ENCODE results near the gene RLN3.

RLN3 gene

DNA sequence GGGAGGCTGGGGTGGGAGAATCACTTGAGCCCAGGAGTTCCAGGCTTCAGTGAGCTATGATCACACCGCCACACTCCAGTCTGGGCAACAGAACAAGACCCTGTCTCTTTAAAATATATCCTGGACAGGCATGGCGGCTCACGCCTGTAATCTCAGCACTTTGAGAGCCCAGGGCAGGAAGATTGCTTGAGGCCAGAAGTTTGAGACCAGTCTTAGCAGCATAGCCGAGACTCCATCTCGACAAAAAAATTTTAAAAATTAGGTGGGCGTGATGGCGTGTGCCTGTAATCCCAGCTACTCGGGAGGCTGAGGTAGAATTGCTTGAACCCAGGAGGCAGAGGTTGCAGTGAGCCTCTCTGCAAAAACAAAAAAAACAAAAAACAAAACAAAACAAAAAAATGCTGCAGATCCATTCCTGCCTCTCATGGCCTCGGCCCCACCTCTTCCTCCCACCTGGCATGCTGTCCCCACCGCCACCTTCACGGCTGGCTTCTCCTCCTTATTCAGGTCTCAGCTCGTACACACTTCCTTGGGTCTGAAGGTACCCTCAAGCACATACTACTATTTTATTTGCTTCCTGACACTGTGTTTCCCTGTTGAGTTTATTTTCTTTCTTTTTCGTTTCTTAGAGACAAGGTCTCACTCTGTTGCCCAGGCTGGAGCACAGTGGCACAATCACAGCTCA, 27.1 kb upstream of the RLN3 start:
- no peak overlapping the region for H3K4me3 ChIP-seq (ENCODE audit: low read depth, low read length)
- DNase-seq (ENCODE audit: low read depth): no peak
- TF ChIP-seq, protein P1, sequence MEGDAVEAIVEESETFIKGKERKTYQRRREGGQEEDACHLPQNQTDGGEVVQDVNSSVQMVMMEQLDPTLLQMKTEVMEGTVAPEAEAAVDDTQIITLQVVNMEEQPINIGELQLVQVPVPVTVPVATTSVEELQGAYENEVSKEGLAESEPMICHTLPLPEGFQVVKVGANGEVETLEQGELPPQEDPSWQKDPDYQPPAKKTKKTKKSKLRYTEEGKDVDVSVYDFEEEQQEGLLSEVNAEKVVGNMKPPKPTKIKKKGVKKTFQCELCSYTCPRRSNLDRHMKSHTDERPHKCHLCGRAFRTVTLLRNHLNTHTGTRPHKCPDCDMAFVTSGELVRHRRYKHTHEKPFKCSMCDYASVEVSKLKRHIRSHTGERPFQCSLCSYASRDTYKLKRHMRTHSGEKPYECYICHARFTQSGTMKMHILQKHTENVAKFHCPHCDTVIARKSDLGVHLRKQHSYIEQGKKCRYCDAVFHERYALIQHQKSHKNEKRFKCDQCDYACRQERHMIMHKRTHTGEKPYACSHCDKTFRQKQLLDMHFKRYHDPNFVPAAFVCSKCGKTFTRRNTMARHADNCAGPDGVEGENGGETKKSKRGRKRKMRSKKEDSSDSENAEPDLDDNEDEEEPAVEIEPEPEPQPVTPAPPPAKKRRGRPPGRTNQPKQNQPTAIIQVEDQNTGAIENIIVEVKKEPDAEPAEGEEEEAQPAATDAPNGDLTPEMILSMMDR (IDR thresholded peaks at IDR 0.05; ENCODE audit: low read depth, low read length): no peak
- TF ChIP-seq POLR2A (IDR thresholded peaks at IDR 0.05; ENCODE audit: extremely low read depth, insufficient read length) (no peak), MYC (IDR thresholded peaks at IDR 0.05; ENCODE audit: low read depth, low read length) (no peak)
- TF ChIP-seq, protein P2, sequence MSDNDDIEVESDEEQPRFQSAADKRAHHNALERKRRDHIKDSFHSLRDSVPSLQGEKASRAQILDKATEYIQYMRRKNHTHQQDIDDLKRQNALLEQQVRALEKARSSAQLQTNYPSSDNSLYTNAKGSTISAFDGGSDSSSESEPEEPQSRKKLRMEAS (IDR thresholded peaks at IDR 0.05; ENCODE audit: low read depth, low read length): no peak

DNA sequence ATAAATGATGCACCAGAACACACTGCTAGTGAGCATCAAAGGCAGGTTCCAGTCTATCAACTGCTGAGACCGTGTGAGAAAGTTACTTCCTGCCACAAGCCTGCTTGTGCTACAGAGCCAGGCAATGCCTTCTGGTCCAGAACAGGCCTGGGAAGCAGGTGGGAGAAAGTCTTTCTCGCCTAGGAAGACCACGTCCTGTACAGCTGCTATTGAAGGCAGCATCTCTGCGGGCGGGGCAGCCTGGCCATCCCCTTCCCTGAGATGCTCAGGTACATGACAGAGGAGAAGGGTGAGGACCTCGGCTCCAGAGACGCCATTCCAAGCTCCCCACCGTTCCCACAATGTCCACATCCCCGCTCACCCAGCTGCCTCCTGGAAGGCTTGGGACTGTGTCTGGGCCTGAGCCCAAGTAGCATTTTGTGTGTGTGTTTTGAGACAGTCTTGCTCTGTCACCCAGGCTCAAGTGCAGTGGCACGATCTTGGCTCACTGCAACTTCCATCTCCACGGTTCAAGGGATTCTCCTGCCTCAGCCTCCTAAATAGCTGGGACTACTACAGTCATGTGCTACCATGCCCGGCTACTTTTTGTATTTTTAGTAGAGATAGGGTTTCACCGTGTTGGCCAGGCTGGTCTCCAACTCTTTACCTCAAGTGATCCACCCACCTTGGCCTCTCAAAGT, 25.2 kb upstream of the RLN3 start:
- DNase-seq (ENCODE audit: low read depth): no peak
- TF ChIP-seq POLR2A (IDR thresholded peaks at IDR 0.05; ENCODE audit: extremely low read depth, insufficient read length): no peak
- TF ChIP-seq, protein P1 (IDR thresholded peaks at IDR 0.05; ENCODE audit: low read depth, low read length): no peak
- TF ChIP-seq MYC (IDR thresholded peaks at IDR 0.05; ENCODE audit: low read depth, low read length): no peak
- TF ChIP-seq, protein P2 (IDR thresholded peaks at IDR 0.05; ENCODE audit: low read depth, low read length): no peak
- H3K4me3 ChIP-seq (ENCODE audit: low read depth, low read length): no peak overlapping the region

DNA sequence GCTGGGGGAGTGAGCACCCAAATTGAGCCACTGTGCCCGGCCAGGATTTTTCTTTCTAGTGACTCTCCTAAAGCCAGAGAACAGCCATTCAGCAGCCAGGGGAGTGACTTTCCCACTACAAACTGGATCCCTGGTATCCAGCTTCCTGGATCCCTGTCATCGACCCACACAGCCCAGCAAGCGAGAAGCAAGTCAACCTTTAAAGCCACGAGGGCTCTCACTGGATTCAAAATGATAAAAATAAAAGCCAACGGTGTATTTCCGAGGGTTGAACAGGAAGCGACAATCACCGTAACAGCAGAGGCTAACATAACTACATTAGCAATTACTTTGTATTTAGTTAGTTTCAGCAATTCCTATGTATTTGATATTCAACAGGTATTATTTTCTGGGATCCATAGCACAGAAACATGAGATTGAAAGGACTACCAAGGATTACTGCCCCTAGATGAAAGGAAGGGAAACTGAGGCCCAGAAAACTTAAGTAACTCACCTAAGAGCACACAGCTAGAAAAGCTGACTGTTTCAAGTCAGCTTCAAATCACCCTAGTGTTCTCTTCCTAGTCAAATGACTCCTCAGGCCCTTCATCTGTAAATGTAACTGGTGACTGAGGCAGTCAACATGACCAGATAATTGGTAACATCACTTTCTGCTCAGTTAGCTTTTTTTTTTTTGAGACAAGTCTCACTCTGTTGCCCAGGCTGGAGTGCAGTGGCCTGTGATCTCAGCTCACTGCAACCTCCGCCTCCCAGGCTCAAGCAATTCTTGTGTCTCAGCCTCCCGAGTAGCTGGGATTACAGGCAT, 24.5 kb upstream of the RLN3 start:
- H3K4me3 ChIP-seq (ENCODE audit: low read depth, low read length): no peak overlapping the region
- TF ChIP-seq, protein P2 (IDR thresholded peaks at IDR 0.05; ENCODE audit: low read depth, low read length): no peak
- TF ChIP-seq, protein P1 (IDR thresholded peaks at IDR 0.05; ENCODE audit: low read depth, low read length): no peak
- TF ChIP-seq POLR2A (IDR thresholded peaks at IDR 0.05; ENCODE audit: extremely low read depth, insufficient read length) (no peak), MYC (IDR thresholded peaks at IDR 0.05; ENCODE audit: low read depth, low read length) (no peak)
- no peak for DNase-seq (ENCODE audit: low read depth)

DNA sequence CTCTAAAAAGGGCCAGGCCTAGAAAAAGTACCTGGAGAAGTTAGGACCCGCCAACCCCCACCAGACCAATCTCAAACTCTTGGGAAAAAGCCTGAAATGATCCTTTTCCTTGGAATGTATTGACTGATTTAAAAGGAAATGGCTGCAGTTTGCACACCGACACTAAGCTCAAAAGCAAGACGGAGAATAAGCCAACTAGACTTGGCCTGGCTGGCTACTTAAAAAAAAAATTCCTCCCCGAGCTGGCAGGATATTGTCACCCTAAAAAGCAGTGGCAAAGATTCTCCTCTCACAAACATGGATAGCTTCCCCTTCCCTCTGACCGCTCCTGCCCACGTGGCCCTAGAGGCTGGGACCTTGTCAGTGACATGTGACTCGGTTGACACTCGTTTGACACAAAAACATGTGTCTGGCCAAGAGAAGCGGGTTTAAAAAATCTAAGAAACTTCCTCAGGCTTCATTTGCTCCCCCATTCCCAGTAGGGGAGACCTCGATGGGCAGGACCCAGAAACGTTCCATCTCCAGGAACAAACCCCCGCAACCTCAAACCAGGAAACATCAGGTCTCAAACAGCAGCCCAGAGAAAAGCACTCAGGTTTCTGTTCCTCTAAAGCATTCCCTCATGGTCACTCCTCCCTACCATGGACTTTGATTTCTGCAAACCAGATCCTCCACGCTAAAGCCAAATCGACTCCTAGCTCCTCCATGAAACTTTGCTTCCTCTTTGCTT, 23.2 kb upstream of the RLN3 start:
- TF ChIP-seq, protein P2 (IDR thresholded peaks at IDR 0.05; ENCODE audit: low read depth, low read length): peak; percentile 90
- TF ChIP-seq MYC (IDR thresholded peaks at IDR 0.05; ENCODE audit: low read depth, low read length): no peak
- peak overlapping the region; percentile 68 for H3K4me3 ChIP-seq (ENCODE audit: low read depth, low read length)
- DNase-seq (ENCODE audit: low read depth): peak; percentile 60

DNA sequence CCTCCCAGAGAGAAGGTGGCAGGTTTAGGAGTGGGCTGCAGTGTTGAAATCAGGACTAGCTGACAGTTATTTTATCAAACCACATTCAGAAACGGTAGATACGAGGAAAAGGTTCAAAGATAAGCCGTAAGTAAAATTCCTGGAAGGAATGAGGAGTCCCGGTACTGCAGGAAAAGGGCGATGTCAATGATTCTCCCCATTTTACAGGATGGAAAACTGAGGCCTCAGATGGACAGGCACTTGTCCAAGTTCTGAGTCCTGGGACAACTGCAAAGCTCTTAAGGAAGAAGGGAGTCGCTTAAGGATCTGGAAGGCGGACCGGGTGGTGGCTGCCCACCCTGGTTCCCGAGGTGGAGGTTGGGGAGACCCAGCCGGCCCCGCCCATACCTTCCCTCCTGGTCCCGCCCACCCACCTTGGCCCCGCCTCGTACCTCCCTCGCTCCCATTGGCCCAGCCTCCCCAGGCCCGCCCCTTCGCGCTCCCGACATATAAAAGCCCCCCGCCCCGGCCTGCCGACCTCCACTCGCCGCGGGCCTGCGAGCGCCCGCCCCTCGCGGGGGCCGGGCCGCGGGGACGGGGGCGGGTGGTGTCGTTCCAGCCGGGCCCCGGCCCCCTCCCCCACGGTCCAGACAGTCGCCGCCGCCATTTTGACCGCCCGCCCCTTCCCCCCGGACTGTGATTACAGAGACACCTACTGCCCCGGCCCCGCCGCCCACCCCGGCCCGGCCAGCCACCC, 22.4 kb upstream of the RLN3 start:
- H3K4me3 ChIP-seq (ENCODE audit: low read depth, low read length): peak overlapping the region; percentile 70
- DNase-seq (ENCODE audit: low read depth): peak; percentile 89
- TF ChIP-seq MYC (IDR thresholded peaks at IDR 0.05; ENCODE audit: low read depth, low read length) (no peak), POLR2A (IDR thresholded peaks at IDR 0.05; ENCODE audit: extremely low read depth, insufficient read length) (peak; percentile 29)

Measured in NB4 (cell line).